OCI-LY1 (cell line): ENCODE results near the gene SUGCT.

Source experiments
- H2AFZ ChIP-seq: fragments of 200-600 bp; sonication (generic), shearing (Covaris generic); 2 replicates; pipeline ENCODE4 v1.6.0; 2014; ENCODE audit warnings: antibody characterized with exemption, mild to moderate bottlenecking, low read length
- H3F3A ChIP-seq: fragments of 200-600 bp; sonication (generic), shearing (Covaris generic); 2 replicates; pipeline ENCODE4 v1.6.0; 2014; ENCODE audit warnings: mild to moderate bottlenecking, antibody characterized with exemption, low read length, moderate library complexity; ENCODE audit not compliant: insufficient read depth
- H3K27ac ChIP-seq: fragments of 200-600 bp; sonication (generic); 2 replicates; pipeline ENCODE4 v1.5.1; 2014; ENCODE audit warnings: low read length, mixed run types, mild to moderate bottlenecking, low read depth; ENCODE audit not compliant: poor library complexity, severe bottlenecking
- H3K27me3 ChIP-seq: fragments of 200-600 bp; sonication (generic); 2 replicates; pipeline ENCODE4 v1.6.0; 2014; ENCODE audit warnings: antibody characterized with exemption, mild to moderate bottlenecking, low read length, moderate library complexity; ENCODE audit not compliant: insufficient read depth
- H3K36me3 ChIP-seq: fragments of 200-600 bp; sonication (generic); 2 replicates; pipeline ENCODE4 v1.6.1; 2014; ENCODE audit warnings: mild to moderate bottlenecking, antibody characterized with exemption, low read length, moderate library complexity, mixed read lengths; ENCODE audit not compliant: insufficient read depth
- H3K4me1 ChIP-seq: fragments of 200-600 bp; sonication (generic); 2 replicates; pipeline ENCODE4 v1.5.1; 2014; ENCODE audit warnings: mild to moderate bottlenecking, low read length, moderate library complexity; ENCODE audit not compliant: insufficient read depth, severe bottlenecking
- H3K4me2 ChIP-seq: fragments of 200-600 bp; sonication (generic), shearing (Covaris generic); 2 replicates; pipeline ENCODE4 v1.6.1; 2014; ENCODE audit warnings: low read length
- H3K4me3 ChIP-seq: fragments of 200-600 bp; sonication (generic); 2 replicates; pipeline ENCODE4 v1.5.1; 2014; ENCODE audit warnings: low read length, low read depth, mild to moderate bottlenecking, mixed read lengths; ENCODE audit not compliant: poor library complexity, severe bottlenecking
- H3K79me2 ChIP-seq: fragments of 200-600 bp; shearing (Covaris generic); 2 replicates; pipeline ENCODE4 v1.6.1; 2016; ENCODE audit warnings: mixed run types, low read length, mixed read lengths; ENCODE audit not compliant: insufficient read depth
- H3K9ac ChIP-seq: fragments of 200-600 bp; sonication (generic), shearing (Covaris generic); 2 replicates; pipeline ENCODE4 v1.6.1; 2014; ENCODE audit warnings: mild to moderate bottlenecking, low read length, mixed read lengths
- H3K9me2 ChIP-seq: fragments of 200-600 bp; sonication (generic), shearing (Covaris generic); 2 replicates; pipeline ENCODE4 v1.6.1; 2014; ENCODE audit warnings: low read depth, mild to moderate bottlenecking, low read length, mixed read lengths
- H3K9me3 ChIP-seq: fragments of 200-600 bp; shearing (Covaris generic); 2 replicates; pipeline ENCODE4 v1.6.1; 2014; ENCODE audit warnings: low read length, mixed read lengths
- H4K20me1 ChIP-seq: fragments of 200-600 bp; sonication (generic), shearing (Covaris generic); 2 replicates; pipeline ENCODE4 v1.6.0; 2016; ENCODE audit warnings: mild to moderate bottlenecking, low read length; ENCODE audit not compliant: insufficient read depth
- EZH2 ChIP-seq: fragments of 200-600 bp; sonication (generic), shearing (Covaris generic); IDR thresholded peaks from 2 replicates; pipeline ENCODE4 v1.8.0; 2017; ENCODE audit warnings: borderline replicate concordance, mixed run types, mild to moderate bottlenecking, antibody characterized with exemption, low read length, moderate library complexity, mixed read lengths
- TF ChIP-seq, protein P1 (sequence below): fragments of 200-600 bp; sonication (generic), shearing (Covaris generic); IDR thresholded peaks from 2 replicates; pipeline ENCODE4 v1.5.1; 2017; ENCODE audit warnings: mild to moderate bottlenecking, antibody characterized with exemption, low read length, moderate library complexity, mixed read lengths

Gene SUGCT

DNA sequence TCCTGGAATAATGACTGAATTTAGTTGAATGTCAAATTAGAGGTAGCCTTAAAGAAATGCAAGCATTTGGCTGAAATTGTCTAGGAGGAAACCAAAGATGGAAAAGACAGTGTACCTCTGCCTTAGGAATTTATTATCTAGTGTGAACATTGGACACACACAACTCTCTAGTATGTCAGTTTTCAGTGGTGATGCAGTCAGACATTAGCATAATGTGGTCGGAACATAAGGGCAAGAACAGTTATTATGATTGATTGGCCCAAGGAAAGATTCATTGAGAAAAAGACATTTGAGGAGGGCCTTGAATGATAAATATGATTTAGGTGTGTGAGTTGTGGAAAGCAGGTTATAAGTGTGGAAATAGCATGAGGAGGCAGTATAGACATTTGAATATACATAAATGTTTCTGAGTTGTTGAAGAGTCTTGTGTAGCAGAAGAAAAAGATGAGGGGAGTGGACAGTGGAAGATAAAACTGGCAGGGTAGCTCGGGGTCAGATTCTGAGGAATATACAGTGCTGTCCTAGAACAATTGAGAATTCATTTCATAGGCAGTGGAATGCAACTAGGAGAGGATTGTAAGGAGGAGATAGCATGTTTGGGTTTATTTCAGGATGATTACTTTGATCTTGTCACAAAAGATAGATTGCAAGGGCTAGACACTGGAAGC, 414.7 kb downstream of the SUGCT start:
- no peaks in the 10 kb centered on the region for H3K4me1 ChIP-seq
- no peaks in the 10 kb centered on the region for H3K79me2 ChIP-seq
- no peaks in the 10 kb centered on the region for H3F3A ChIP-seq

DNA sequence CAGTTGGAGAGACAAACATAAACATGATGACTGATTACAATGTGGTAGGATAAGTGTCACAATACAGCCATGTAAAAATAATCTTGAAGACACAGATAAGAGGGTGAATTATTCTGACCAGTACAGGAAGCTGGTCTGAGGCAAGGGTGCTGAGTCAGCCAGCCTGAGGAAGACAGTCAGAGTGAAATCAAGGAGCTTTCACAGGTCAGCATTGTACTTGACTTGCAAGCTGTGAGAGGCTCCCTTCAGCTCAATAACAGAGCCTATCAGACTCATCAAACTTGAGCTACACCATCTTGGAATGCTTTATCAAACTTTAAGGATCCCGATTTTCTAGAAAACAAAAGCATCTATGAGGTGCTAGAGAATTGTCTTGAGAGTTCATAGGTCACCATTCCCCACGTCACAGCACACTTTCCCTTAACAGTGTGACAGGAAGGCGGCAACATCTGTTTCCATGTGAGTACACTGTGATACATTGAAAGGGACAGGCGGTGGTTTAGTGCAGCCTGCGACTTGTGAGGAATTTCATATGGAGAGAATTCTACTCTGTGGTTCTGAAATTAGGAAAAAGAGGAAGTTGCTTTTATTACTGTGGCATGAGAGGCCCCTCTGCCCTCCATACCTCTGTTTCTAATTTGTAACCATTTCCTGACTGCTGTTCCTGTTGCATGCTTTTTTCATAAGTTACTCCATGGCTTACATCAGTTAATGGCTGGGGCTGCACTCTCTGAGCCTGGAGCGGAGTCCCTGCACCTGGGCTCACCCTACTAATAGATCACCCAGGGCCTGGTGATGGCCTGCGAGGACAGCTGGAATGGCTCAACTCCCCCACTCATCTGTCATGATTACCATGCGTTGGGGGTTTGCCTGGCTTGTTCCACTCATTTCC, 417.1 kb downstream of the SUGCT start:
- H3K9me2 ChIP-seq, result no peaks in the 10 kb centered on the region
- no peaks in the 10 kb centered on the region for H4K20me1 ChIP-seq
- no peak overlapping the region for H3K4me3 ChIP-seq
- no peaks in the 10 kb centered on the region for H3K9me3 ChIP-seq
- TF ChIP-seq EZH2, result no peak
- TF ChIP-seq, protein P1, sequence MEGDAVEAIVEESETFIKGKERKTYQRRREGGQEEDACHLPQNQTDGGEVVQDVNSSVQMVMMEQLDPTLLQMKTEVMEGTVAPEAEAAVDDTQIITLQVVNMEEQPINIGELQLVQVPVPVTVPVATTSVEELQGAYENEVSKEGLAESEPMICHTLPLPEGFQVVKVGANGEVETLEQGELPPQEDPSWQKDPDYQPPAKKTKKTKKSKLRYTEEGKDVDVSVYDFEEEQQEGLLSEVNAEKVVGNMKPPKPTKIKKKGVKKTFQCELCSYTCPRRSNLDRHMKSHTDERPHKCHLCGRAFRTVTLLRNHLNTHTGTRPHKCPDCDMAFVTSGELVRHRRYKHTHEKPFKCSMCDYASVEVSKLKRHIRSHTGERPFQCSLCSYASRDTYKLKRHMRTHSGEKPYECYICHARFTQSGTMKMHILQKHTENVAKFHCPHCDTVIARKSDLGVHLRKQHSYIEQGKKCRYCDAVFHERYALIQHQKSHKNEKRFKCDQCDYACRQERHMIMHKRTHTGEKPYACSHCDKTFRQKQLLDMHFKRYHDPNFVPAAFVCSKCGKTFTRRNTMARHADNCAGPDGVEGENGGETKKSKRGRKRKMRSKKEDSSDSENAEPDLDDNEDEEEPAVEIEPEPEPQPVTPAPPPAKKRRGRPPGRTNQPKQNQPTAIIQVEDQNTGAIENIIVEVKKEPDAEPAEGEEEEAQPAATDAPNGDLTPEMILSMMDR, result no peak
- no peaks in the 10 kb centered on the region for H3K79me2 ChIP-seq
- H3K27me3 ChIP-seq, result no peaks in the 10 kb centered on the region
- H3K36me3 ChIP-seq, result no peaks in the 10 kb centered on the region
- H2AFZ ChIP-seq, result no peak overlapping the region
- H3K4me1 ChIP-seq, result no peaks in the 10 kb centered on the region
- no peak overlapping the region for H3K4me2 ChIP-seq
- no peak overlapping the region for H3K9ac ChIP-seq
- no peak overlapping the region for H3K27ac ChIP-seq
- no peaks in the 10 kb centered on the region for H3F3A ChIP-seq

More for the DNA sequence above, 414.7 kb downstream of the SUGCT start:
- Histone ChIP-seq H4K20me1 (no peaks in the 10 kb centered on the region), H3K9me3 (no peaks in the 10 kb centered on the region), H2AFZ (no peak overlapping the region), H3K27me3 (no peaks in the 10 kb centered on the region), H3K36me3 (no peaks in the 10 kb centered on the region), H3K9ac (no peak overlapping the region), H3K27ac (no peak overlapping the region), H3K9me2 (no peaks in the 10 kb centered on the region), H3K4me3 (no peak overlapping the region), H3K4me2 (no peak overlapping the region)
- TF ChIP-seq, protein P1, result no peak
- TF ChIP-seq EZH2, result no peak

DNA sequence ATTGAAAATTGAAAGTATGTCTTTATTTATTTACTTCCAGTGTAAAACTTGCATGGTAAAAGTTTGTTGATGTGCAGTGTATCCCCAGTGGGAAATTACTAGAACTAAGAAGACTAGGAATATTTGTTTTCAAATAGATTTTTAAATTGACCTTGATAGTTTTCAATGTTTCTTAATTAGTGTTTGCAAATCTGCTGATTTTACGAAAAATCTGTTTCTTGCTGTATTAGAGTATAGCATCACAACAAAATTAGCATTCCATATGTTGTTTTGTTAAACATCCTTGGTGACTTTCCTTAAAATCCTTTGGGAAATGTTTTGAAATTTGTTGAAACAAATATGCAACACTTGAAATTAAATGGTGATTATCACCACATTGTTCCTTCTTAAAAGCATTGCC, 425.9 kb downstream of the SUGCT start:
- Histone ChIP-seq H3K79me2 (no peaks in the 10 kb centered on the region), H3K9me3 (no peaks in the 10 kb centered on the region), H3K27ac (no peak overlapping the region), H3K36me3 (no peaks in the 10 kb centered on the region), H3K27me3 (no peaks in the 10 kb centered on the region), H3K9me2 (no peaks in the 10 kb centered on the region), H3K4me2 (no peak overlapping the region), H3K4me3 (no peak overlapping the region), H3K4me1 (no peaks in the 10 kb centered on the region), H3F3A (no peaks in the 10 kb centered on the region), H4K20me1 (no peaks in the 10 kb centered on the region), H2AFZ (no peak overlapping the region), H3K9ac (no peak overlapping the region)
- TF ChIP-seq, protein P1, result no peak
- TF ChIP-seq EZH2, result no peak
